T47D (cell line): ENCODE data around the gene PCK1.

Experiments
- DNase-seq, 2 experiments: peaks; one replicate each; pipeline versions ENCODE4 v3.0.0 to v3.0.0-alpha.2; 2011 to 2012; ENCODE audit warnings: low read depth in 1 of 2, low spot score in 1 of 2
- JUND ChIP-seq: IDR thresholded peaks from 2 replicates; pipeline ENCODE4 v1.6.1; 2012; ENCODE audit warnings: low read depth
- in situ Hi-C: cut with HindIII; loops from 2 replicates; pipeline ENCODE4 v1.10.0; 2016; ENCODE audit warnings: low sequenced_read_pairs, low pct_unique_long_range_greater_than_20kb

Gene PCK1

DNA sequence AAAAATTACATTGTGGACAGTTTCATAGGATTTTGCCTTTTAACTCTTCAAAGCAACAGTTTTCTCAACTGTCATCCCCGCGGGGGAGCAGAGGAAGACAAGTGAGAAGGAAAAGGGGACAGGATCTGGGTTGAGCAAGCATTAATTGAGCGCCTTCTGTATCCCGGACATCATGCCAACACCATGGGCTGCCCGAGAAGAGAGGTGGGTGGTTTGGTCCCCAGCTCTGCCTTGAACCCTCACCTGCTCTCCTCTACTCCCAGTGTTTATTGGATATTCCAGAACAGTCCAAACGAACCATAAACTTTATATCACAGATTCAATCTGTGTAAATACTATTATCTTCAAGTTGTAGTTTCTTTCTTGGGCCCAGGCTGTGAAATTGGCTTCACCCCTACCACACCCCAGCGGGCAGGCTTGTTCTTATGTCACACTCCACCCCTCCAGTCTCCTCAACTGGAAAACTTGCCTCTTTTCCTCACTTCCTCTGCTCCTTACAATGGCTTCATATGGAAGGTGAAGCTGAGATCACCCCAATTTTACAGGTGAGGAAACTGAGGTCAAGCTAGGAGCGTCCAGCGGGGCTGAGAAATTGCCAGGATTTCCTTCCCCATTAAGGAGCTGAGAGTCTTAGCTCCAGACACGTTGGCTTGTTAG, 6.0 kb downstream of the PCK1 start:
- TF ChIP-seq JUND = no peak
- DNase-seq = no peak
- in situ Hi-C loops = no loop called here

GRCh38 chr20:57567471-57568079, 6.7 kb downstream of the PCK1 start:
- no peak for TF ChIP-seq JUND
- no peak for DNase-seq
- in situ Hi-C loops = no loop called here

- TF ChIP-seq JUND = no peak
- no peak for DNase-seq
- in situ Hi-C loops = no loop called here
These were observed 7.4 kb downstream of the PCK1 start for GRCh38 chr20:57568088-57568896.

DNA sequence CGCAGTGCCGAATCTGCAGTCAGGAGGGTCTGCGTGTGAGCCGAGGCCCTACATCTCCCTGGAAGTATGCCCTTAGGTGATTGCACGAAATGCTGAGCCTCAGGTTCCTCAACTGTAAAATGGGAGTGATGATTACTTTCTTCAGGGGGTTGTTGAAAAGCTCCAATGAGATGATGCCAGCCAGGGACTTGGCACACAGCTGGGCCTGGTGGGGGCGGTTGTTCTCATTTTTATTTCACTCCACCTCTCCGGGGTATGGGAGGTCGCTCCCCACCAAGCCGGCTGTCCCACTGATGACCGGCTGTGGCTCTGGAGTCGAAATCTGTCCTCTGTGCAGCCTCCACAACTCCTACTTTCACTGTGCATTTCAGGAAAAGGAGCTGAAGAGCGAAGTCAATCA, 8.1 kb downstream of the PCK1 start:
- no peak for TF ChIP-seq JUND
- no peak for DNase-seq
- in situ Hi-C loops = no loop called here

- in situ Hi-C loops = no loop called here
- TF ChIP-seq JUND = no peak
- no peak for DNase-seq
These were observed 9.4 kb downstream of the PCK1 start for GRCh38 chr20:57570145-57570850.

- in situ Hi-C loops = no loop called here
- no peak for TF ChIP-seq JUND
- no peak for DNase-seq
These were observed 10.0 kb downstream of the PCK1 start for GRCh38 chr20:57570920-57571319.

DNA sequence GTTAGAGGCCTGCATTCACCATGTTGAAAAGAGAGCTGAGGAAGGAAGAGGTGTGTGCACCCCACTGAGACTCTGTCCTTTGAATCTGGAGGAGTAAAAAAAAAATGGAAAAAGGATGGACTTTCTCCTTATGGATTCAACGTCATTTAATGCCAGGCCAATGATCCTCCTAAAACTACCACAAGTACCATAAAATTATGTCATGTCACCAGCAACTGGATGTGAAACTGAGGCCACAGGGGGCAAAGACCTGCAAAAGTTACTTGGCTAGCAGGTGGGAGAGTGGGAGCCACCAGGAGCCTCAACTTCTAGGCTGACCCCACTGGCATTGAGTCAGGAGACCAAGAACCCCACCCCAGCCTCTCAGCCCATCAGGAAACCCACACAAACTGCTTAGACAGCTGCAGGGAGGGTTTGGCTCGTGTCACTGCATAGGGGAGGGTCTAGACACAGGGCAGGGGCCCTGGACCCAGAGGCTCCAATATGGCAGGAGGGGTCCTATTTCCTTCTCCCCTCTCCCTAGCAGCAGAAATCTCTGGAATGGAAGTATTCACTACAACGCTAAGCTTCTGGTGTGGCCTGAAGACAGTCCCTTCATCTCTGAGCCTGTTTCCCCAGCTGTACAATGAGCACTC, 11.0 kb downstream of the PCK1 start:
- TF ChIP-seq JUND = no peak
- DNase-seq = no peak
- in situ Hi-C loops = no loop called here

- in situ Hi-C loops = no loop called here
- no peak for TF ChIP-seq JUND
- no peak for DNase-seq
These were observed 12.3 kb downstream of the PCK1 start for GRCh38 chr20:57573242-57573641.

DNA sequence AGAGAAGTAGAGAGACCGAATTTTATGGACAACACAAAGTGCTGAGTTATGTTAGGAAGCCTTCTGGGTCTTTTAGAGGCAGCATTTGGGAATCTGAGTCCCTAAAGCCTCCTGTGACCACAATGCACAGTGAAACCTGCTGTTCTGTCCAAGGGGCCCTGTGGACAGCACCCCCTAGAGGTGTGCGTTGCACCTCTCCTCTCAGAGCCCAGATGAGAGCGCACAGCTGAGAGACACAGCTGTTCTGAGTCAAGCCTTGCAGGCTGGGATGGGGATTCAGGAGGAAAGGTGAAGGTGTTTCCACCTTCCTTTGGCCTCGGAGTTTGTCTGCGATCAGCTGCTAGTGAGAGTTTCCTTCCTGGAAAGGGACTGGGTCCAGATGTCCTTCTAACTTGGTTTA, 13.0 kb downstream of the PCK1 start:
- no peak for DNase-seq
- TF ChIP-seq JUND = no peak
- in situ Hi-C loops = no loop called here

DNA sequence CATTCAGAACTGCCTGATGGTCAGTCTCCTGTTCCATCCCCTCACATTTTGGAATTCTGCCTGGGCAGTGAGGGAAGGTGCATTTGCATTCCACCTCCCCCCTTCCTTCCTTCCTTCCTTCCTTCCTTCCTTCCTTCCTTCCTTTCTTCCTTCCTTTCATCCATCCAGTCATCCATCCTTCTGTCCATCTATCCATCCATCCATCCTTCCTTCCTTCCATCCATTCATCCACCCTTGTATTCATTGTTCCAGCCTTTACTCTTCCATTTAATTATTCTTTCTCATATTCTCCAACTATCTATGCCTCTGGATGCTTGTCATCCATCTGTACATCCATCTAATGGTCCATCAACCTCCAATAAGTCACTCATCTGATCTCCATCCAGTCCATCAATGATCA, 14.0 kb downstream of the PCK1 start:
- in situ Hi-C loops = no loop called here
- TF ChIP-seq JUND = no peak
- no peak for DNase-seq

DNA sequence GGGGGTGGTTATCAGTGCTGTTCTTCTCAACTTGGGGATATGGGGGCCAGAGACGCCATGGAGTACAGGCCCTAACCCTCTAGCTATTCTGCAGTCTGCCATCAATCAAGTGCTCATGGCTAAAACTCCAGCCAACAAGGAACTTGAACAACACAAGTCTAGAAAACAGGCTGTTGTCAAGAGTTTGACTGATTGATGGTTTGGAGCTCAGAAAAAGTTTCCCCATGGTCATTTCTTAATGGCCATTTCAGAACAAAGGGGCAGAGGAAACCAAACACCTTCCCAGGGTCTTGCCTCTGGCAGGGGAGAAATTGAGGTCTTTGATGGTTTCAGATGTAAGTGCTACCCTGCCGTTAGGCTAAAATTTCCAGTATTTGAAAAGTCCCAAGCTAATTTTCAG, 15.1 kb downstream of the PCK1 start:
- DNase-seq = no peak
- in situ Hi-C loops = no loop called here
- TF ChIP-seq JUND = no peak
